Ovary (tissue), 9 donors: ENCODE data around the gene ZNF367. TPM values are rescaled to one million over a fixed set of nuclear protein-coding genes. Genes with fewer than 3 reads are reported as not detected.

Experiments used
- DNase-seq, 5 donors: peaks; one replicate each; pipeline ENCODE4 v3.0.0-alpha.2; 2019 to 2020
- H3K27ac ChIP-seq, 2 donors: fragments of 200-600 bp; one replicate each; pipeline versions ENCODE4 v1.5.1 to v1.8.0; 2019 to 2022
- H3K27me3 ChIP-seq: fragments of 200-600 bp; one replicate; pipeline ENCODE4 v1.8.0; 2022
- H3K36me3 ChIP-seq: fragments of 200-600 bp; sonication (generic); one replicate; pipeline ENCODE4 v1.5.1; 2019
- H3K4me1 ChIP-seq: one replicate; pipeline ENCODE4 v1.8.1; 2013; ENCODE audit warnings: mild to moderate bottlenecking, moderate library complexity; ENCODE audit not compliant: insufficient read depth
- H3K4me3 ChIP-seq: fragments of 200-600 bp; sonication (generic); one replicate; pipeline ENCODE4 v1.5.1; 2017
- H3K9me3 ChIP-seq, 2 donors: fragments of 200-600 bp in 1 of 2; sonication (generic) in 1 of 2; one replicate each; pipeline versions ENCODE4 v1.5.1 to v1.8.1; 2013 to 2019; ENCODE audit warnings: mild to moderate bottlenecking in 1 of 2, moderate library complexity in 1 of 2
- EP300 ChIP-seq: sonication (generic); formaldehyde crosslinking; IDR thresholded peaks from one replicate; pipeline ENCODE4 v1.6.1; 2017; ENCODE audit warnings: antibody characterized with exemption
- POLR2A ChIP-seq: fragments of 450-650 bp; IDR thresholded peaks from one replicate; pipeline ENCODE4 v1.6.1; 2017; ENCODE audit warnings: antibody characterized with exemption, mild to moderate bottlenecking, moderate library complexity
- WGBS, 3 donors: extraction: QIAGEN DNeasy Blood & Tissue Kit in 1 of 3; methylation state at CpG; one replicate each; pipeline versions ENCODE4 v1.1.5 to v1.1.7; 2013 to 2017; 5-methylcytosine and 5-hydroxymethylcytosine counted together
- intact Hi-C, 4 donors: fragments of 100-400 bp; cut with DNase I; formaldehyde crosslinking; loops; one replicate each; pipeline versions ENCODE4 v1.11.0 to v1.15.1; 2022 to 2023
- polyA plus RNA-seq, 2 donors: library from polyadenylated mRNA; stranded (reverse); fragments of 200-250 nt in 1 of 2; fragments of 350-450 nt in 1 of 2; fragmentation: Illumina TruSeq in 1 of 2; extraction: RNeasy Lipid Tissue Mini Kit (QIAGEN cat#74804) in 1 of 2; gene quantifications; one replicate each; pipeline ENCODE4 v1.2.3, GENCODE V29; 2013 to 2014
- total RNA-seq, 7 donors: library from RNA; depleted of rRNA in 2 of 7; stranded (reverse); fragments of >200 nt in 2 of 7; fragmentation: NEBNext Ultra II Directional in 3 of 7; extraction: Animal tissue kit (Norgen Biotek cat#: 25700) in 3 of 7; gene quantifications; one replicate each; pipeline versions ENCODE4 v1.1.0 to v1.2.4, GENCODE V29; 2016 to 2023
- TF ChIP-seq, protein P1 (sequence below), 3 donors: fragments of 450-650 bp in 2 of 3; fragments of 200-600 bp in 1 of 3; IDR thresholded peaks; one replicate each; pipeline versions ENCODE4 v1.5.1 to v1.8.0; 2016 to 2022; ENCODE audit warnings: antibody characterized with exemption in 3 of 3, mild to moderate bottlenecking in 1 of 3
- donor health status: DM: no; HTN: no; CAD: no; lungs with moderate emphysema.
- donor health status: DM: no; HTN: no; CAD: no.
- donor health status: Bipolar disorder and iron deficiency.
- donor health status: DM: yes; HTN: yes; CAD: no.
- donor health status: DM: no; HTN: no; CAD: no.
- donor health status: DM: yes; HTN: yes; CAD: no.

The ZNF367 gene
- total and polyA plus RNA-seq, 9 donors = 1.1 to 2.4 (median 1.6) TPM

- WGBS, 3 donors = 80 to 97% (median 94%) methylated on average over 3 of the region's 3 CpGs
- no peak for DNase-seq
- no peak overlapping the region for H3K27ac ChIP-seq
- no peaks in the 10 kb centered on the region for H3K27me3 ChIP-seq
- no peak for TF ChIP-seq POLR2A
- TF ChIP-seq EP300 = no peak
- TF ChIP-seq, protein P1, sequence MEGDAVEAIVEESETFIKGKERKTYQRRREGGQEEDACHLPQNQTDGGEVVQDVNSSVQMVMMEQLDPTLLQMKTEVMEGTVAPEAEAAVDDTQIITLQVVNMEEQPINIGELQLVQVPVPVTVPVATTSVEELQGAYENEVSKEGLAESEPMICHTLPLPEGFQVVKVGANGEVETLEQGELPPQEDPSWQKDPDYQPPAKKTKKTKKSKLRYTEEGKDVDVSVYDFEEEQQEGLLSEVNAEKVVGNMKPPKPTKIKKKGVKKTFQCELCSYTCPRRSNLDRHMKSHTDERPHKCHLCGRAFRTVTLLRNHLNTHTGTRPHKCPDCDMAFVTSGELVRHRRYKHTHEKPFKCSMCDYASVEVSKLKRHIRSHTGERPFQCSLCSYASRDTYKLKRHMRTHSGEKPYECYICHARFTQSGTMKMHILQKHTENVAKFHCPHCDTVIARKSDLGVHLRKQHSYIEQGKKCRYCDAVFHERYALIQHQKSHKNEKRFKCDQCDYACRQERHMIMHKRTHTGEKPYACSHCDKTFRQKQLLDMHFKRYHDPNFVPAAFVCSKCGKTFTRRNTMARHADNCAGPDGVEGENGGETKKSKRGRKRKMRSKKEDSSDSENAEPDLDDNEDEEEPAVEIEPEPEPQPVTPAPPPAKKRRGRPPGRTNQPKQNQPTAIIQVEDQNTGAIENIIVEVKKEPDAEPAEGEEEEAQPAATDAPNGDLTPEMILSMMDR (IDR thresholded peaks at IDR 0.05) = no peak
- no peak overlapping the region for H3K4me3 ChIP-seq
- intact Hi-C loops = no loop called here
- H3K9me3 ChIP-seq = no peaks in the 10 kb centered on the region
- peaks cover 12% of the 10 kb centered on the region for H3K4me1 ChIP-seq
- no peaks in the 10 kb centered on the region for H3K36me3 ChIP-seq
These were observed 77.5 kb downstream of the ZNF367 start for GRCh38 chr9:96340707-96341106.

DNA sequence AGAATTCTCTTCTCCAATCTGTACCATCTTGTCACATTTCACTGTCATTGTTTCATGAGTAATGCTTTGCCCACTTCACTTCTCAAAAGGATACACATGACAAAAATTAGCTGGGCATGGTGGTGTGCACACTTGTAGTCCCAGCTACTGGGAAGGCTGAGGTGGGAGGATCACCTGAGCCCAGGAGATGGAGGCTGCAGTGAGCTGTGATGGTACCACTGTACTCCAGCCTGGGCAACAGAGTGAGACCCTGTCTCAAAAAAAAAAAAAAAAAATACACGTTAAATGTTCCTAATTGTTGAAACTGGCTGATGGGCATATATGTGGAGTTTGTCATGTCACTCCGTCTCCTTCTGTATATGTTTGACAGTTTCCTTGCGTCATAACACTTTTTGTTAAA lies 79.9 kb downstream of the ZNF367 start:
- intact Hi-C loops = loop anchor here in 1 of 4 donors (10.0 kb wide), 1 partner anchor 317 kb away; the partner anchor contains the start of gene PRXL2C
- no peak overlapping the region for H3K4me3 ChIP-seq
- H3K36me3 ChIP-seq = no peaks in the 10 kb centered on the region
- no peak for DNase-seq
- no peak overlapping the region for H3K27ac ChIP-seq
- H3K9me3 ChIP-seq = no peaks in the 10 kb centered on the region
- 91 to 94% (median 92%) methylated on average over 3 of the region's 3 CpGs for WGBS, 3 donors
- TF ChIP-seq, protein P1 (IDR thresholded peaks at IDR 0.05) = no peak
- TF ChIP-seq POLR2A (no peak), EP300 (no peak)
- H3K27me3 ChIP-seq = no peaks in the 10 kb centered on the region
- H3K4me1 ChIP-seq = peaks cover 8% of the 10 kb centered on the region

Other genes with a start within 250 kb of the ZNF367 start
- 1 to 10 TPM in 2 of 7 donors, under 1 TPM in 3, not detected in 2; 0.51 to 2.0 (median 0.67) TPM for gene HSD17B3, start 116.2 kb downstream of the ZNF367 start, total RNA-seq
- gene HSD17B3, start 116.2 kb downstream of the ZNF367 start, polyA plus RNA-seq = 1 to 10 TPM in 1 of 2 donors, under 1 TPM in 1; 0.69 to 1.2 TPM
- gene SLC35D2, start 34.7 kb downstream of the ZNF367 start, total RNA-seq = 10 to 100 TPM; 23.0 to 28.0 (median 26.0) TPM
- 10 to 100 TPM; 22.1 to 36.1 TPM for gene SLC35D2, start 34.7 kb downstream of the ZNF367 start, polyA plus RNA-seq
- 10 to 100 TPM; 10.3 to 23.4 (median 19.2) TPM for gene HABP4, start 31.8 kb upstream of the ZNF367 start, total RNA-seq
- gene HABP4, start 31.8 kb upstream of the ZNF367 start, polyA plus RNA-seq = 10 to 100 TPM; 15.8 to 22.5 TPM
- 10 to 100 TPM in 5 of 7 donors, 1 to 10 TPM in 2; 8.1 to 15.3 (median 11.4) TPM for gene CDC14B, start 201.5 kb upstream of the ZNF367 start, total RNA-seq
- 10 to 100 TPM in 1 of 2 donors, 1 to 10 TPM in 1; 5.9 to 14.9 TPM for gene CDC14B, start 201.5 kb upstream of the ZNF367 start, polyA plus RNA-seq
- 10 to 100 TPM; 10.6 to 21.2 (median 14.9) TPM for gene PRXL2C, start 236.9 kb upstream of the ZNF367 start, total RNA-seq
- 1 to 10 TPM; 6.6 to 9.6 TPM for gene PRXL2C, start 236.9 kb upstream of the ZNF367 start, polyA plus RNA-seq